ENCODE results near the gene PBXIP1.

DNA sequence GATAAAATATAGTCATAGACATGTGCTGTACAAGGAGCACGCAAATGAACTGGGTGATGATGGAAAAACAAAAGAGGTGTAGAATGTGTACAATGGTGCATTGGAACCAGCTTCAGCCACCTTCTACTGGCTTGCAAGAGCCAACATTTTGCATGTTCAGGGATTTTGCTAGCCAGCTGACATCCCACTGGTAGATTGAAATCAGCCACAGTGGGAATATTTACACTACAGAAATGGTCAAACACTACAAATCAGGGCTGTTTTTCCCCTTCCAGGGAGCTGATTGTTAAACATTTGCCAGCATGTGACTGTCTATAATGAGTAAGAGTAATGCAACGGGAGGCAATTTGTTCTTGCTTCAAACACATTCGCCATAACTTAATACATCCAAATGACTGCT lies 42.6 kb downstream of the PBXIP1 start:
- no peak for TF ChIP-seq EZH2 (IDR thresholded peaks at IDR 0.05; ENCODE audit: insufficient read depth, poor library complexity, severe bottlenecking)
- TF ChIP-seq EZH2phosphoT487 (IDR thresholded peaks at IDR 0.05; ENCODE audit: insufficient read depth, low read depth): no peak

All from GM23248 (cell line).